Pancreas (tissue), 10 donors: ENCODE measurements around the gene FAM78B. TPM values are rescaled to one million over a fixed set of nuclear protein-coding genes. Genes with fewer than 3 reads are reported as not detected.

ENCODE experiments used
- ATAC-seq, 4 donors: fragments of 200-7000 bp; cut with Tn5 transposase; one replicate each; pipeline versions ENCODE4 v1.8.0 to v1.9.1; 2020; ENCODE audit warnings: mild to moderate bottlenecking in 4 of 4, moderate library complexity in 4 of 4
- DNase-seq, 6 donors: peaks; one replicate each; pipeline ENCODE4 v3.0.0-alpha.2; 2020
- FAIRE-seq: peaks from 2 replicates; lab custom pipeline; 2012; peaks lifted over from hg19 to GRCh38; lab: Jason Lieb, UNC
- H3K27ac ChIP-seq, 4 donors: fragments of 200-600 bp; sonication (generic); 1 replicate in 3 of 4; 2 replicates in 1 of 4; pipeline versions ENCODE4 v1.5.0 to v1.8.0; 2020
- H3K27me3 ChIP-seq, 4 donors: fragments of 200-600 bp; one replicate each; pipeline ENCODE4 v1.8.0; 2021
- H3K36me3 ChIP-seq, 3 donors: fragments of 200-600 bp; sonication (generic) in 1 of 3; one replicate each; pipeline versions ENCODE4 v1.5.0 to v1.8.0; 2020 to 2021
- H3K4me1 ChIP-seq, 3 donors: fragments of 200-600 bp; one replicate each; pipeline ENCODE4 v1.8.0; 2021
- H3K4me3 ChIP-seq, 4 donors: fragments of 200-600 bp; sonication (generic) in 2 of 4; one replicate each; pipeline versions ENCODE4 v1.5.0 to v1.8.0; 2020 to 2021
- H3K9me3 ChIP-seq, 4 donors: fragments of 200-600 bp; one replicate each; pipeline ENCODE4 v1.8.0; 2021
- WGBS, 2 donors: extraction: QIAGEN DNeasy Blood & Tissue Kit; methylation state at CpG; one replicate each; pipeline ENCODE4 v1.1.7; 2013; 5-methylcytosine and 5-hydroxymethylcytosine counted together
- intact Hi-C, 3 donors: fragments of 100-400 bp; cut with DNase I; formaldehyde crosslinking; loops; one replicate each; pipeline versions ENCODE4 v1.11.1 to v1.14.2; 2022
- polyA plus RNA-seq, 2 donors: library from polyadenylated mRNA; stranded (reverse); fragments of 200-250 nt; gene quantifications; one replicate each; pipeline ENCODE4 v1.2.3, GENCODE V29; 2013
- total RNA-seq, 6 donors: library from RNA; stranded (reverse); fragmentation: NEBNext Ultra II Directional in 4 of 6; extraction: Animal tissue kit (Norgen Biotek cat#: 25700) in 4 of 6; gene quantifications; one replicate each; pipeline versions ENCODE4 v1.2.1 to v1.2.4, GENCODE V29; 2021 to 2023
- TF ChIP-seq, protein P1 (sequence below), 4 donors: fragments of 200-600 bp; sonication (generic) in 3 of 4; IDR thresholded peaks; one replicate each; pipeline versions ENCODE4 v1.5.0 to v1.8.0; 2021; ENCODE audit warnings: antibody characterized with exemption in 4 of 4
- donor health status: healthy with polysubstance abuse.
- donor health status: DM: no; HTN: no; CAD: no; lungs with moderate emphysema.
- donor health status: DM: no; HTN: no; CAD: no.
- donor health status: control.
- donor health status: control.
- donor health status: Bipolar disorder and iron deficiency.
- donor health status: DM: yes; HTN: yes; CAD: no.
- donor health status: DM: no; HTN: no; CAD: no.
- donor health status: DM: no; HTN: no; CAD: no.
- donor health status: DM: yes; HTN: yes; CAD: no.

Gene FAM78B
- total and polyA plus RNA-seq, 8 donors: 0.66 to 3.6 (median 1.4) TPM

DNA sequence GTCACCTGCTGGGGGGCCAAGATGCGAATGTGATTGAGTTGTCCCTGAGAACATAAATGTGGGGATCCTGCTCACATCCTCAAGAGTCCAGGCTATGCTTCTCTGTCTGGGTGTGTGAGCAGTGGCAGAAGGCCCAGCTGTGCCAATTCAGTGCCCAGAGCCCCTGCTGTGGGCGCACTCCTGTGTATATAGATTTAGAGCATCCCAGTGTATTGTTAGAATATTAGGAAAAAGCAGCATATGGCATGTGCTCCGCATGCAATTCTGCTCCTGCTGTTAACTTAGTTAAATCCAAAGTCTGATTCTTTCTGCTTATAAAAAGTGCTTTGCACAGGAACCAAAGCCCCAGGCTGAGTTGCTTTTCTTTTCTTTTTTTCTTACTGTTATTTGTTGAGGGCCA lies 37.8 kb downstream of the FAM78B start:
- Histone ChIP-seq H3K9me3 (no peaks in the 10 kb centered on the region), H3K27me3 (no peaks in the 10 kb centered on the region), H3K4me3 (no peak overlapping the region), H3K27ac (no peak overlapping the region), H3K4me1 (no peaks in the 10 kb centered on the region), H3K36me3 (no peaks in the 10 kb centered on the region)
- WGBS, 2 donors: 93 to 97% methylated on average over 3 of the region's 3 CpGs
- FAIRE-seq (no peak), DNase-seq (no peak), ATAC-seq (no peak)
- intact Hi-C loops: no loop called here
- TF ChIP-seq, protein P1, sequence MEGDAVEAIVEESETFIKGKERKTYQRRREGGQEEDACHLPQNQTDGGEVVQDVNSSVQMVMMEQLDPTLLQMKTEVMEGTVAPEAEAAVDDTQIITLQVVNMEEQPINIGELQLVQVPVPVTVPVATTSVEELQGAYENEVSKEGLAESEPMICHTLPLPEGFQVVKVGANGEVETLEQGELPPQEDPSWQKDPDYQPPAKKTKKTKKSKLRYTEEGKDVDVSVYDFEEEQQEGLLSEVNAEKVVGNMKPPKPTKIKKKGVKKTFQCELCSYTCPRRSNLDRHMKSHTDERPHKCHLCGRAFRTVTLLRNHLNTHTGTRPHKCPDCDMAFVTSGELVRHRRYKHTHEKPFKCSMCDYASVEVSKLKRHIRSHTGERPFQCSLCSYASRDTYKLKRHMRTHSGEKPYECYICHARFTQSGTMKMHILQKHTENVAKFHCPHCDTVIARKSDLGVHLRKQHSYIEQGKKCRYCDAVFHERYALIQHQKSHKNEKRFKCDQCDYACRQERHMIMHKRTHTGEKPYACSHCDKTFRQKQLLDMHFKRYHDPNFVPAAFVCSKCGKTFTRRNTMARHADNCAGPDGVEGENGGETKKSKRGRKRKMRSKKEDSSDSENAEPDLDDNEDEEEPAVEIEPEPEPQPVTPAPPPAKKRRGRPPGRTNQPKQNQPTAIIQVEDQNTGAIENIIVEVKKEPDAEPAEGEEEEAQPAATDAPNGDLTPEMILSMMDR (IDR thresholded peaks at IDR 0.05): no peak

DNA sequence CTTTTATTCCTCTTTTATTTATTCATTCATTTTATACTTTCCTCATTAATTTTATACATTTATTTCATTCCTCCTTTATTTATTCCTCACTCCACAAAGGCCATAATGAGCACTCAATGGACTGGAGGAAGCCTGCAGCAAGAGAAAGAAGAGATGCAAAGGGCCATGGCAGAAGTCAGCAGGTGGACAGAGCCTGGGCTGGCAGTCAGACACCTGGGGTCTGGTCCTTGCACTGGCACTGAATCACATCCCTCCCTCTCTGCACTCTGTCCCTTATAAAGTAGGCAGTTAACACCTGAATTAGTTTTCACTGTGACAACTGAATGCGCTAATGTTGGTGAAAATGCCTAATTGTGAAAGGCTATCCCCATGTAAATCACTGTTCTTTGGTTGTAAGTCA lies 38.6 kb downstream of the FAM78B start:
- H3K27me3 ChIP-seq: no peaks in the 10 kb centered on the region
- no peaks in the 10 kb centered on the region for H3K4me1 ChIP-seq
- H3K9me3 ChIP-seq: no peaks in the 10 kb centered on the region
- intact Hi-C loops: no loop called here
- H3K27ac ChIP-seq: no peak overlapping the region
- H3K4me3 ChIP-seq: no peak overlapping the region
- H3K36me3 ChIP-seq: no peaks in the 10 kb centered on the region
- FAIRE-seq: no peak
- no peak for DNase-seq
- ATAC-seq: no peak
- 50 to 96% methylated on average over 1 of the region's 1 CpG for WGBS, 2 donors
- TF ChIP-seq, protein P1 (IDR thresholded peaks at IDR 0.05): no peak

- H3K27me3 ChIP-seq: no peaks in the 10 kb centered on the region
- WGBS, 2 donors: 59 to 63% methylated on average over 1 of the region's 1 CpG
- DNase-seq (no peak), ATAC-seq (no peak), FAIRE-seq (no peak)
- H3K27ac ChIP-seq: no peak overlapping the region
- intact Hi-C loops: no loop called here
- H3K4me3 ChIP-seq: no peak overlapping the region
- H3K9me3 ChIP-seq: no peaks in the 10 kb centered on the region
- H3K4me1 ChIP-seq: no peaks in the 10 kb centered on the region
- TF ChIP-seq, protein P1 (IDR thresholded peaks at IDR 0.05): no peak
- no peaks in the 10 kb centered on the region for H3K36me3 ChIP-seq
Measured at GRCh38 chr1:166127003-166127402, 39.8 kb downstream of the FAM78B start.

DNA sequence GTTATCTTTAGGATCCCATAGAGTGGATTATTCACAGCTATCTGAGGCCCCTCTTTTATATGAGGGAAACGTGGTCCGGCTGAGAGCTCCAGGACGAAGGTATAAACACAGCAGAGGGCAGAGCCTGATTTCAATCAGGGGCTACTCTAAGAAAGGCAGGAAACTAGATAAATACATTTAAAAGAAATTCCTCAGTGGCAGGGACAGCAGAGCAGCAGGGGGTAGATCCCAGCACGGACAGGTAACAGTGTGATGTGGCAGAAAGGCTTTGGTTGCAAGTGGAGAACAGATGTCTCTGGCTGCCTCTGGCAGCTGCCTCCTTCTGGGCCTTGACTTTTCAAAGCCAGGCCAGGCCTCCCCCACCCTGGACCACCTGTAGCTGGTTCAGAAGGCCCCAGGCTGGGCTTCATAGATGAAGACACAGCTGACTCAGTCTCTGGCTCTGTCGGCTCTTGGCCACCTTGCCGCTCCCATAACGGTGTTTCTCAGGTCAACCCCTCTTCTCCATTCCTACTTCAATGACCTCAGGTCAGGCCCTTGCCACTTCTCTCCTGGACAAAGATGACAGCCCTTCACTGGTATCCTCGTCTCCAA lies 43.8 kb downstream of the FAM78B start:
- ATAC-seq (no peak), FAIRE-seq (no peak), DNase-seq (no peak)
- H3K36me3 ChIP-seq: no peaks in the 10 kb centered on the region
- H3K4me1 ChIP-seq: no peaks in the 10 kb centered on the region
- H3K9me3 ChIP-seq: no peaks in the 10 kb centered on the region
- 86 to 87% methylated on average over 8 of the region's 8 CpGs for WGBS, 2 donors
- TF ChIP-seq, protein P1 (IDR thresholded peaks at IDR 0.05): no peak
- intact Hi-C loops: no loop called here
- no peak overlapping the region for H3K4me3 ChIP-seq
- no peak overlapping the region for H3K27ac ChIP-seq
- H3K27me3 ChIP-seq: no peaks in the 10 kb centered on the region

GRCh38 chr1:166121010-166121409 lies 45.8 kb downstream of the FAM78B start:
- Histone ChIP-seq H3K27me3 (no peaks in the 10 kb centered on the region), H3K36me3 (no peaks in the 10 kb centered on the region), H3K9me3 (no peaks in the 10 kb centered on the region), H3K4me1 (no peaks in the 10 kb centered on the region), H3K4me3 (no peak overlapping the region), H3K27ac (no peak overlapping the region)
- ATAC-seq (no peak), FAIRE-seq (no peak), DNase-seq (no peak)
- 85 to 86% methylated on average over 4 of the region's 4 CpGs for WGBS, 2 donors
- intact Hi-C loops: no loop called here
- TF ChIP-seq, protein P1 (IDR thresholded peaks at IDR 0.05): no peak
